ENCODE results near the gene SLC39A11.

DNA sequence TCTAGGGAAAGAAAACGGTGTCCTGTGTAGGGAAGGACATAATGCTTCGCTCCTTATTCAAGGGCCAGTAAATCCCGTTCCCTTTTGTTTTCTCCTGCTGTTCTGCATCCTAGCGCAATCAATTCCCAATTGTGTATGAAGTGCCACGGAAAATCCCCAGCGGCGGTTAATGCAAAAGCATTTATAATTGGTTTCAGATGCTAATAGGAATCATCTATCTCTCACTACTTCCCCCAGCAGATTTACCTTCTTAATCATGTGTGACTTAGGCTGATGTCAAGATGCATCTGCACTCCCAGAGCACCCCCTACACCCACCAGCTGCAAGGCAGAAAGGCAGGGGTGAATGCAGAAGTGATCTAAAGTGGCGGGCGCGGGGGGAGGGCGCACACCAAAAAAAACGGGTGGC, 39.6 kb upstream of the SLC39A11 start:
- TF ChIP-seq MAX (IDR thresholded peaks at IDR 0.05; ENCODE audit: low read depth) (no peak), EP300 (IDR thresholded peaks at IDR 0.05; ENCODE audit: borderline replicate concordance in 1 of 2, low read depth in 1 of 2, low read length in 1 of 2) (no peak), EZH2phosphoT487 (IDR thresholded peaks at IDR 0.05; ENCODE audit: borderline replicate concordance, low read depth) (no peak), RAD21 (IDR thresholded peaks at IDR 0.05; ENCODE audit: low read length) (no peak), TCF12 (IDR thresholded peaks at IDR 0.05) (no peak), ELF1 (IDR thresholded peaks at IDR 0.05) (no peak), GABPA (IDR thresholded peaks at IDR 0.05; ENCODE audit: low read depth) (no peak), CHD2 (IDR thresholded peaks at IDR 0.05; ENCODE audit: low read length, partially characterized antibody) (no peak), TAF1 (IDR thresholded peaks at IDR 0.05; ENCODE audit: borderline replicate concordance, low read depth, low read length) (no peak), NFIC (IDR thresholded peaks at IDR 0.05; ENCODE audit: borderline replicate concordance) (no peak), RCOR1 (IDR thresholded peaks at IDR 0.05; ENCODE audit: low read length) (no peak), FOXM1 (IDR thresholded peaks at IDR 0.05; ENCODE audit: low read depth) (no peak)
- TF ChIP-seq, protein P1, sequence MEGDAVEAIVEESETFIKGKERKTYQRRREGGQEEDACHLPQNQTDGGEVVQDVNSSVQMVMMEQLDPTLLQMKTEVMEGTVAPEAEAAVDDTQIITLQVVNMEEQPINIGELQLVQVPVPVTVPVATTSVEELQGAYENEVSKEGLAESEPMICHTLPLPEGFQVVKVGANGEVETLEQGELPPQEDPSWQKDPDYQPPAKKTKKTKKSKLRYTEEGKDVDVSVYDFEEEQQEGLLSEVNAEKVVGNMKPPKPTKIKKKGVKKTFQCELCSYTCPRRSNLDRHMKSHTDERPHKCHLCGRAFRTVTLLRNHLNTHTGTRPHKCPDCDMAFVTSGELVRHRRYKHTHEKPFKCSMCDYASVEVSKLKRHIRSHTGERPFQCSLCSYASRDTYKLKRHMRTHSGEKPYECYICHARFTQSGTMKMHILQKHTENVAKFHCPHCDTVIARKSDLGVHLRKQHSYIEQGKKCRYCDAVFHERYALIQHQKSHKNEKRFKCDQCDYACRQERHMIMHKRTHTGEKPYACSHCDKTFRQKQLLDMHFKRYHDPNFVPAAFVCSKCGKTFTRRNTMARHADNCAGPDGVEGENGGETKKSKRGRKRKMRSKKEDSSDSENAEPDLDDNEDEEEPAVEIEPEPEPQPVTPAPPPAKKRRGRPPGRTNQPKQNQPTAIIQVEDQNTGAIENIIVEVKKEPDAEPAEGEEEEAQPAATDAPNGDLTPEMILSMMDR (IDR thresholded peaks at IDR 0.05) = no peak
- TF ChIP-seq, protein P2, sequence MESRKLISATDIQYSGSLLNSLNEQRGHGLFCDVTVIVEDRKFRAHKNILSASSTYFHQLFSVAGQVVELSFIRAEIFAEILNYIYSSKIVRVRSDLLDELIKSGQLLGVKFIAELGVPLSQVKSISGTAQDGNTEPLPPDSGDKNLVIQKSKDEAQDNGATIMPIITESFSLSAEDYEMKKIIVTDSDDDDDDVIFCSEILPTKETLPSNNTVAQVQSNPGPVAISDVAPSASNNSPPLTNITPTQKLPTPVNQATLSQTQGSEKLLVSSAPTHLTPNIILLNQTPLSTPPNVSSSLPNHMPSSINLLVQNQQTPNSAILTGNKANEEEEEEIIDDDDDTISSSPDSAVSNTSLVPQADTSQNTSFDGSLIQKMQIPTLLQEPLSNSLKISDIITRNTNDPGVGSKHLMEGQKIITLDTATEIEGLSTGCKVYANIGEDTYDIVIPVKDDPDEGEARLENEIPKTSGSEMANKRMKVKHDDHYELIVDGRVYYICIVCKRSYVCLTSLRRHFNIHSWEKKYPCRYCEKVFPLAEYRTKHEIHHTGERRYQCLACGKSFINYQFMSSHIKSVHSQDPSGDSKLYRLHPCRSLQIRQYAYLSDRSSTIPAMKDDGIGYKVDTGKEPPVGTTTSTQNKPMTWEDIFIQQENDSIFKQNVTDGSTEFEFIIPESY (IDR thresholded peaks at IDR 0.05; ENCODE audit: borderline replicate concordance, low read depth) = no peak
